GM06990 (cell line): ENCODE data around the gene ACYP2.
"Not testable (repeated sequence)": the region's sequence is repeated elsewhere in the genome, so short reads cannot be mapped to it uniquely, and the experiment has no call there.

Experiments used
- DNase-seq: peaks from one replicate; pipeline ENCODE4 v3.0.0-alpha.2; 2011; ENCODE audit not compliant: insufficient read length; ENCODE audit errors: extremely low read depth
- H3K27me3 ChIP-seq: replicated peaks from 2 replicates; pipeline ENCODE4 v1.6.0; 2011; ENCODE audit warnings: low read length; ENCODE audit not compliant: control insufficient read depth, insufficient read depth
- H3K36me3 ChIP-seq: 2 replicates; pipeline ENCODE4 v1.5.1; 2011; ENCODE audit warnings: low read length; ENCODE audit not compliant: control insufficient read depth, insufficient read depth
- H3K4me3 ChIP-seq: replicated peaks from 2 replicates; pipeline ENCODE4 v1.5.1; 2011; ENCODE audit warnings: low read depth, mild to moderate bottlenecking, control low read depth, low read length
- CTCF ChIP-seq: IDR thresholded peaks from 2 replicates; pipeline ENCODE4 v1.5.1; 2011; ENCODE audit warnings: low read length, control low read depth, mild to moderate bottlenecking, inconsistent platforms; ENCODE audit not compliant: insufficient read depth, poor library complexity, severe bottlenecking

Gene ACYP2

GRCh38 chr2:54260241-54260595 is 144.8 kb downstream of the ACYP2 start:
- Histone ChIP-seq H3K36me3 (no peaks in the 10 kb centered on the region), H3K27me3 (no peaks in the 10 kb centered on the region)
- no peak for TF ChIP-seq CTCF

GRCh38 chr2:54261537-54261936 is 146.1 kb downstream of the ACYP2 start:
- no peak for TF ChIP-seq CTCF
- Histone ChIP-seq H3K4me3 (no peak overlapping the region), H3K27me3 (no peaks in the 10 kb centered on the region), H3K36me3 (no peaks in the 10 kb centered on the region)
- no peak for DNase-seq

More at GRCh38 chr2:54260241-54260595, 144.8 kb downstream of the ACYP2 start:
- no peak for DNase-seq
- H3K4me3 ChIP-seq: no peak overlapping the region

- no peak for DNase-seq
- Histone ChIP-seq H3K4me3 (no peak overlapping the region), H3K27me3 (no peaks in the 10 kb centered on the region), H3K36me3 (no peaks in the 10 kb centered on the region)
- TF ChIP-seq CTCF: no peak
These were observed 146.8 kb downstream of the ACYP2 start for GRCh38 chr2:54262015-54262765.

GRCh38 chr2:54265081-54265480 is 149.7 kb downstream of the ACYP2 start:
- H3K27me3 ChIP-seq, H3K4me3 ChIP-seq, DNase-seq, H3K36me3 ChIP-seq: not testable (repeated sequence)

- H3K36me3 ChIP-seq: no peaks in the 10 kb centered on the region
- H3K4me3 ChIP-seq: no peak overlapping the region
- TF ChIP-seq CTCF: no peak
- H3K27me3 ChIP-seq: no peaks in the 10 kb centered on the region
- DNase-seq: no peak
These were observed 152.2 kb downstream of the ACYP2 start for GRCh38 chr2:54267577-54267976.

GRCh38 chr2:54271189-54271588 is 155.8 kb downstream of the ACYP2 start:
- Histone ChIP-seq H3K27me3 (no peaks in the 10 kb centered on the region), H3K4me3 (no peak overlapping the region), H3K36me3 (no peaks in the 10 kb centered on the region)
- no peak for TF ChIP-seq CTCF
- DNase-seq: no peak
